PC-3 (cell line): ENCODE results near the gene ZFHX3.

Experiments
- CTCF ChIP-seq: fragments of 300-600 bp; sonication (generic); conservative IDR thresholded peaks from 2 replicates; pipeline ENCODE4 v1.5.1; 2017; ENCODE audit warnings: antibody characterized with exemption, low read depth, mild to moderate bottlenecking, low read length
- EZH2 ChIP-seq: fragments of 300-600 bp; sonication (generic); IDR thresholded peaks from one replicate; pipeline ENCODE4 v1.6.1; 2017; ENCODE audit warnings: antibody characterized with exemption, mild to moderate bottlenecking, low read length; ENCODE audit not compliant: unreplicated experiment

DNA sequence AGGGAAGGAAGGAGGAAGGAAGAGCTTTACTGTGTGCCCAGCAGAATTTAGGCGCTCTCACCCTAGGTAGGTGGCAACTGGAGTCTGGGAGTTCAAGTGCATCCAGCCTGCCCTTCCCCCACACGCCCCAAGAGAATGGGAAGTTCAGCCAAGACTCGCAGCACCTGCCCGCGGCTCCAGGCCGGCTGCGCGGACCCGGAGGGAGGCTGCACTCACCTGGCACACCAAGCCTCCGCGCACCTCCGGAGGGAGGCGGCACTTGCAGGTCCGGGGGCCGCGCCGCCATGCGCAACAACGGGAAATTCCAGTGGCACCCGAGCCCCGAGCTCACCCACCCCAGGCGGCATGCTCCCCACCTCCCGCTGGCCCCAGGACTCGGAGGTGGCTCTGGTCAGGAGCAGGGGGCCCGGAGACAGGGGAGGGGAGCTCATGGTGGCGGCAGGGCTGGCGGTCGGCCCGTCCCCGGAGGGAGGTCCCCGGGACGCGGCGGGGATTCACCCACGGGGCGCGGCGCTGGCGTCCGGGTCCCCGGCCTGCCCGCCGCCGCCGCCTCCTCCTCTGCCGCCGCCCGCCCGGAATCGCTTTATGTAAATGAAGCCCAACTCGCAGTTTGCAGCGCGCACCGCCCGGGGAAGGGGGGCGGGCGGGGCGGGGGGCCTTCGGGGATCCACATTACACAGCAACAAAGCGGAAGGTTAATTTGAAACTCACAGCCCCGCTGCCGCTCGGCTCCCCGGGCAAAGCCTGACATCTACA is at the start of gene ZFHX3:
- no peak for TF ChIP-seq CTCF
- TF ChIP-seq EZH2 = no peak
